SK-N-SH (cell line): Measurements from ENCODE around the gene PAX2. TPM values are rescaled to one million over a fixed set of nuclear protein-coding genes. Genes with fewer than 3 reads are reported as not detected.

Source experiments
- CTCF ChIA-PET: fragments of 300-600, 350-600 bp; formaldehyde crosslinking; extraction: SDS; loops from one replicate; lab custom pipeline; 2021; lab: Yijun Ruan, JAX
- POLR2A ChIA-PET: fragments of 350-600 bp; sonication (Branson Sonifier 250); formaldehyde crosslinking; extraction: SDS; loops from one replicate; lab custom pipeline; 2020; ENCODE audit warnings: antibody characterized with exemption, inconsistent platforms; lab: Yijun Ruan, JAX
- DNase-seq: peaks from one replicate; pipeline ENCODE4 v3.0.0; 2012
- H2AFZ ChIP-seq: fragments of 200-600 bp; sonication (generic); 2 replicates; pipeline ENCODE4 v1.8.1; 2016; ENCODE audit warnings: antibody characterized with exemption, mild to moderate bottlenecking, low read depth
- H3F3A ChIP-seq: fragments of 200-600 bp; sonication (generic); replicated peaks from 2 replicates; pipeline ENCODE3; 2016; ENCODE audit warnings: antibody characterized with exemption, mild to moderate bottlenecking; ENCODE audit not compliant: insufficient read depth
- H3K27ac ChIP-seq, 2 experiments: fragments of 200-500 bp in 1 of 2; fragments of 200-600 bp in 1 of 2; sonication (Bioruptor generic) in 1 of 2; sonication (generic), shearing (Covaris generic) in 1 of 2; 2 replicates each; pipeline versions ENCODE4 v1.5.1 to v1.6.1; 2014 to 2016; ENCODE audit warnings: low read depth in 2 of 2, inconsistent platforms in 1 of 2, low read length in 1 of 2, mild to moderate bottlenecking in 1 of 2, mixed read lengths in 1 of 2
- H3K27me3 ChIP-seq: fragments of 200-600 bp; sonication (generic), shearing (Covaris generic); 2 replicates; pipeline ENCODE4 v1.6.1; 2016; ENCODE audit warnings: mixed run types; ENCODE audit not compliant: insufficient read depth
- H3K36me3 ChIP-seq, 2 experiments: fragments of 200-500 bp in 1 of 2; fragments of 200-600 bp in 1 of 2; sonication (Bioruptor generic) in 1 of 2; sonication (generic) in 1 of 2; replicated peaks in 1 of 2; 2 replicates each; pipeline versions ENCODE3 to v1.5.1; 2014 to 2016; ENCODE audit warnings: low read length in 1 of 2, mild to moderate bottlenecking in 1 of 2; ENCODE audit not compliant: insufficient read depth in 2 of 2, control insufficient read depth in 1 of 2
- H3K4me1 ChIP-seq, 2 experiments: fragments of 200-500 bp in 1 of 2; fragments of 200-600 bp in 1 of 2; sonication (Bioruptor generic) in 1 of 2; sonication (generic), shearing (Covaris generic) in 1 of 2; 2 replicates each; pipeline versions ENCODE4 v1.5.1 to v1.6.1; 2014 to 2016; ENCODE audit warnings: low read depth in 1 of 2, low read length in 1 of 2, mixed run types in 1 of 2; ENCODE audit not compliant: insufficient read depth in 2 of 2, control insufficient read depth in 1 of 2
- H3K4me2 ChIP-seq: fragments of 200-600 bp; sonication (generic), shearing (Covaris generic); 2 replicates; pipeline ENCODE4 v1.6.1; 2017; ENCODE audit warnings: mixed run types
- H3K4me3 ChIP-seq, 2 experiments: fragments of 200-500 bp in 1 of 2; fragments of 200-600 bp in 1 of 2; sonication (Bioruptor generic) in 1 of 2; sonication (generic), shearing (Covaris generic) in 1 of 2; 2 replicates each; pipeline versions ENCODE4 v1.5.1 to v1.8.1; 2014 to 2016; ENCODE audit warnings: low read depth in 2 of 2, inconsistent platforms in 1 of 2, low read length in 1 of 2, mild to moderate bottlenecking in 1 of 2, mixed read lengths in 1 of 2, moderate library complexity in 1 of 2
- H3K79me2 ChIP-seq: fragments of 200-600 bp; sonication (generic); 2 replicates; pipeline ENCODE4 v1.8.1; 2017; ENCODE audit warnings: mild to moderate bottlenecking; ENCODE audit not compliant: insufficient read depth
- H3K9ac ChIP-seq: fragments of 200-600 bp; sonication (generic); 2 replicates; pipeline ENCODE4 v1.6.1; 2017; ENCODE audit warnings: mixed run types
- H3K9me2 ChIP-seq: fragments of 200-600 bp; sonication (generic); 2 replicates; pipeline ENCODE4 v1.6.1; 2017; ENCODE audit warnings: mixed run types
- H3K9me3 ChIP-seq: fragments of 200-600 bp; sonication (generic); 2 replicates; pipeline ENCODE4 v1.6.1; 2017; ENCODE audit warnings: mixed run types, mild to moderate bottlenecking, moderate library complexity
- H4K20me1 ChIP-seq: fragments of 200-600 bp; sonication (generic); 2 replicates; pipeline ENCODE4 v1.6.1; 2017; ENCODE audit warnings: mild to moderate bottlenecking, mixed run types; ENCODE audit not compliant: insufficient read depth
- CHD2 ChIP-seq: fragments of 150-350 bp; IDR thresholded peaks from 2 replicates; pipeline ENCODE4 v1.6.1; 2018; ENCODE audit warnings: low read length; ENCODE audit not compliant: partially characterized antibody
- EP300 ChIP-seq, 2 experiments: IDR thresholded peaks; 2 replicates each; pipeline versions ENCODE4 v1.4.0 to v1.6.1; 2012; ENCODE audit warnings: borderline replicate concordance in 1 of 2, low read depth in 1 of 2, low read length in 1 of 2
- EZH2phosphoT487 ChIP-seq: fragments of 200-600 bp; sonication (generic); IDR thresholded peaks from 2 replicates; pipeline ENCODE4 v1.6.1; 2017; ENCODE audit warnings: low read depth, mixed run types, mild to moderate bottlenecking, antibody characterized with exemption, moderate library complexity, borderline replicate concordance
- GABPA ChIP-seq: IDR thresholded peaks from 2 replicates; pipeline ENCODE4 v1.4.0; 2012; ENCODE audit warnings: low read depth, mild to moderate bottlenecking
- JUND ChIP-seq: IDR thresholded peaks from 2 replicates; pipeline ENCODE4 v1.4.0; 2012
- MEF2A ChIP-seq: IDR thresholded peaks from 2 replicates; pipeline ENCODE4 v1.4.0; 2012; ENCODE audit warnings: low read depth, borderline replicate concordance
- MXI1 ChIP-seq: IDR thresholded peaks from 2 replicates; pipeline ENCODE4 v1.6.1; 2012; ENCODE audit warnings: mild to moderate bottlenecking, low read depth, low read length, improper control_type of control experiment
- POLR2AphosphoS5 ChIP-seq: IDR thresholded peaks from 2 replicates; pipeline ENCODE4 v1.6.1; 2012; ENCODE audit warnings: low read depth, low read length
- RAD21 ChIP-seq: IDR thresholded peaks from 2 replicates; pipeline ENCODE4 v1.6.1; 2012; ENCODE audit warnings: mild to moderate bottlenecking, low read length
- RFX5 ChIP-seq: IDR thresholded peaks from 2 replicates; pipeline ENCODE4 v1.6.1; 2012; ENCODE audit warnings: mild to moderate bottlenecking, improper control_type of control experiment, low read length
- RXRA ChIP-seq: IDR thresholded peaks from 2 replicates; pipeline ENCODE4 v1.4.0; 2012; ENCODE audit warnings: low read depth, mild to moderate bottlenecking, borderline replicate concordance
- SIN3A ChIP-seq: IDR thresholded peaks from 2 replicates; pipeline ENCODE4 v1.6.1; 2012; ENCODE audit warnings: low read depth, mild to moderate bottlenecking, low read length, moderate library complexity, borderline replicate concordance
- TCF12 ChIP-seq: IDR thresholded peaks from 2 replicates; pipeline ENCODE4 v1.4.0; 2012
- TEAD4 ChIP-seq: IDR thresholded peaks from 2 replicates; pipeline ENCODE4 v1.4.0; 2012; ENCODE audit warnings: mild to moderate bottlenecking, borderline replicate concordance; ENCODE audit not compliant: insufficient read depth
- WGBS: methylation state at CpG from one replicate; pipeline ENCODE4 v1.1.6; 2017; ENCODE audit warnings: low lambda C conversion rate; 5-methylcytosine and 5-hydroxymethylcytosine counted together
- polyA plus RNA-seq, 3 experiments: library from polyadenylated mRNA; depleted of rRNA; stranded (reverse); fragments of >200 nt; gene quantifications; 2 replicates each; pipeline ENCODE4 v1.2.3, GENCODE V29; 2012
- TF ChIP-seq, protein P1 (sequence below): fragments of 150-350 bp; IDR thresholded peaks from 2 replicates; pipeline ENCODE4 v1.6.1; 2016; ENCODE audit warnings: mild to moderate bottlenecking, low read depth, low read length
- TF ChIP-seq, protein P2 (sequence below): IDR thresholded peaks from 2 replicates; pipeline ENCODE4 v1.6.1; 2012; ENCODE audit warnings: mild to moderate bottlenecking, low read depth, low read length, moderate library complexity
- TF ChIP-seq, protein P3 (sequence below): IDR thresholded peaks from 2 replicates; pipeline ENCODE4 v1.4.0; 2012; ENCODE audit warnings: low read depth, borderline replicate concordance
- TF ChIP-seq, protein P4 (sequence below): IDR thresholded peaks from 2 replicates; pipeline ENCODE4 v1.4.0; 2012; ENCODE audit warnings: low read depth
- TF ChIP-seq, protein P5 (sequence below): IDR thresholded peaks from 2 replicates; pipeline ENCODE4 v1.4.0; 2012; ENCODE audit warnings: low read depth, borderline replicate concordance
- TF ChIP-seq, protein P6 (sequence below): fragments of 200-600 bp; sonication (generic); IDR thresholded peaks from 2 replicates; pipeline ENCODE4 v1.6.1; 2017; ENCODE audit warnings: antibody characterized with exemption, mild to moderate bottlenecking, moderate library complexity

PAX2 gene
- polyA plus RNA-seq, 1 of the 3 experiments (the other 2 are of a cell fraction): not detected

- TF ChIP-seq CHD2: no peak
- no peak for TF ChIP-seq TCF12
- no peak for TF ChIP-seq SIN3A
- TF ChIP-seq, protein P1, sequence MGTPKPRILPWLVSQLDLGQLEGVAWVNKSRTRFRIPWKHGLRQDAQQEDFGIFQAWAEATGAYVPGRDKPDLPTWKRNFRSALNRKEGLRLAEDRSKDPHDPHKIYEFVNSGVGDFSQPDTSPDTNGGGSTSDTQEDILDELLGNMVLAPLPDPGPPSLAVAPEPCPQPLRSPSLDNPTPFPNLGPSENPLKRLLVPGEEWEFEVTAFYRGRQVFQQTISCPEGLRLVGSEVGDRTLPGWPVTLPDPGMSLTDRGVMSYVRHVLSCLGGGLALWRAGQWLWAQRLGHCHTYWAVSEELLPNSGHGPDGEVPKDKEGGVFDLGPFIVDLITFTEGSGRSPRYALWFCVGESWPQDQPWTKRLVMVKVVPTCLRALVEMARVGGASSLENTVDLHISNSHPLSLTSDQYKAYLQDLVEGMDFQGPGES: no peak
- TF ChIP-seq RFX5: no peak
- TF ChIP-seq, protein P2, sequence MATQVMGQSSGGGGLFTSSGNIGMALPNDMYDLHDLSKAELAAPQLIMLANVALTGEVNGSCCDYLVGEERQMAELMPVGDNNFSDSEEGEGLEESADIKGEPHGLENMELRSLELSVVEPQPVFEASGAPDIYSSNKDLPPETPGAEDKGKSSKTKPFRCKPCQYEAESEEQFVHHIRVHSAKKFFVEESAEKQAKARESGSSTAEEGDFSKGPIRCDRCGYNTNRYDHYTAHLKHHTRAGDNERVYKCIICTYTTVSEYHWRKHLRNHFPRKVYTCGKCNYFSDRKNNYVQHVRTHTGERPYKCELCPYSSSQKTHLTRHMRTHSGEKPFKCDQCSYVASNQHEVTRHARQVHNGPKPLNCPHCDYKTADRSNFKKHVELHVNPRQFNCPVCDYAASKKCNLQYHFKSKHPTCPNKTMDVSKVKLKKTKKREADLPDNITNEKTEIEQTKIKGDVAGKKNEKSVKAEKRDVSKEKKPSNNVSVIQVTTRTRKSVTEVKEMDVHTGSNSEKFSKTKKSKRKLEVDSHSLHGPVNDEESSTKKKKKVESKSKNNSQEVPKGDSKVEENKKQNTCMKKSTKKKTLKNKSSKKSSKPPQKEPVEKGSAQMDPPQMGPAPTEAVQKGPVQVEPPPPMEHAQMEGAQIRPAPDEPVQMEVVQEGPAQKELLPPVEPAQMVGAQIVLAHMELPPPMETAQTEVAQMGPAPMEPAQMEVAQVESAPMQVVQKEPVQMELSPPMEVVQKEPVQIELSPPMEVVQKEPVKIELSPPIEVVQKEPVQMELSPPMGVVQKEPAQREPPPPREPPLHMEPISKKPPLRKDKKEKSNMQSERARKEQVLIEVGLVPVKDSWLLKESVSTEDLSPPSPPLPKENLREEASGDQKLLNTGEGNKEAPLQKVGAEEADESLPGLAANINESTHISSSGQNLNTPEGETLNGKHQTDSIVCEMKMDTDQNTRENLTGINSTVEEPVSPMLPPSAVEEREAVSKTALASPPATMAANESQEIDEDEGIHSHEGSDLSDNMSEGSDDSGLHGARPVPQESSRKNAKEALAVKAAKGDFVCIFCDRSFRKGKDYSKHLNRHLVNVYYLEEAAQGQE: no peak
- no peak for TF ChIP-seq GABPA
- TF ChIP-seq, protein P3, sequence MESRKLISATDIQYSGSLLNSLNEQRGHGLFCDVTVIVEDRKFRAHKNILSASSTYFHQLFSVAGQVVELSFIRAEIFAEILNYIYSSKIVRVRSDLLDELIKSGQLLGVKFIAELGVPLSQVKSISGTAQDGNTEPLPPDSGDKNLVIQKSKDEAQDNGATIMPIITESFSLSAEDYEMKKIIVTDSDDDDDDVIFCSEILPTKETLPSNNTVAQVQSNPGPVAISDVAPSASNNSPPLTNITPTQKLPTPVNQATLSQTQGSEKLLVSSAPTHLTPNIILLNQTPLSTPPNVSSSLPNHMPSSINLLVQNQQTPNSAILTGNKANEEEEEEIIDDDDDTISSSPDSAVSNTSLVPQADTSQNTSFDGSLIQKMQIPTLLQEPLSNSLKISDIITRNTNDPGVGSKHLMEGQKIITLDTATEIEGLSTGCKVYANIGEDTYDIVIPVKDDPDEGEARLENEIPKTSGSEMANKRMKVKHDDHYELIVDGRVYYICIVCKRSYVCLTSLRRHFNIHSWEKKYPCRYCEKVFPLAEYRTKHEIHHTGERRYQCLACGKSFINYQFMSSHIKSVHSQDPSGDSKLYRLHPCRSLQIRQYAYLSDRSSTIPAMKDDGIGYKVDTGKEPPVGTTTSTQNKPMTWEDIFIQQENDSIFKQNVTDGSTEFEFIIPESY: no peak
- no peak for TF ChIP-seq EZH2phosphoT487
- TF ChIP-seq EP300 (IDR thresholded peaks at IDR 0.05; ENCODE audit: borderline replicate concordance in 1 of 2, low read depth in 1 of 2, low read length in 1 of 2): no peak
- no peak for TF ChIP-seq RAD21
- TF ChIP-seq, protein P4, sequence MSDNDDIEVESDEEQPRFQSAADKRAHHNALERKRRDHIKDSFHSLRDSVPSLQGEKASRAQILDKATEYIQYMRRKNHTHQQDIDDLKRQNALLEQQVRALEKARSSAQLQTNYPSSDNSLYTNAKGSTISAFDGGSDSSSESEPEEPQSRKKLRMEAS: no peak
- no peak for TF ChIP-seq JUND
- TF ChIP-seq, protein P5, sequence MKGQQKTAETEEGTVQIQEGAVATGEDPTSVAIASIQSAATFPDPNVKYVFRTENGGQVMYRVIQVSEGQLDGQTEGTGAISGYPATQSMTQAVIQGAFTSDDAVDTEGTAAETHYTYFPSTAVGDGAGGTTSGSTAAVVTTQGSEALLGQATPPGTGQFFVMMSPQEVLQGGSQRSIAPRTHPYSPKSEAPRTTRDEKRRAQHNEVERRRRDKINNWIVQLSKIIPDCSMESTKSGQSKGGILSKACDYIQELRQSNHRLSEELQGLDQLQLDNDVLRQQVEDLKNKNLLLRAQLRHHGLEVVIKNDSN: no peak
- no peak for TF ChIP-seq MEF2A
- no peak for TF ChIP-seq POLR2AphosphoS5
- no peak for TF ChIP-seq RXRA
- TF ChIP-seq, protein P6, sequence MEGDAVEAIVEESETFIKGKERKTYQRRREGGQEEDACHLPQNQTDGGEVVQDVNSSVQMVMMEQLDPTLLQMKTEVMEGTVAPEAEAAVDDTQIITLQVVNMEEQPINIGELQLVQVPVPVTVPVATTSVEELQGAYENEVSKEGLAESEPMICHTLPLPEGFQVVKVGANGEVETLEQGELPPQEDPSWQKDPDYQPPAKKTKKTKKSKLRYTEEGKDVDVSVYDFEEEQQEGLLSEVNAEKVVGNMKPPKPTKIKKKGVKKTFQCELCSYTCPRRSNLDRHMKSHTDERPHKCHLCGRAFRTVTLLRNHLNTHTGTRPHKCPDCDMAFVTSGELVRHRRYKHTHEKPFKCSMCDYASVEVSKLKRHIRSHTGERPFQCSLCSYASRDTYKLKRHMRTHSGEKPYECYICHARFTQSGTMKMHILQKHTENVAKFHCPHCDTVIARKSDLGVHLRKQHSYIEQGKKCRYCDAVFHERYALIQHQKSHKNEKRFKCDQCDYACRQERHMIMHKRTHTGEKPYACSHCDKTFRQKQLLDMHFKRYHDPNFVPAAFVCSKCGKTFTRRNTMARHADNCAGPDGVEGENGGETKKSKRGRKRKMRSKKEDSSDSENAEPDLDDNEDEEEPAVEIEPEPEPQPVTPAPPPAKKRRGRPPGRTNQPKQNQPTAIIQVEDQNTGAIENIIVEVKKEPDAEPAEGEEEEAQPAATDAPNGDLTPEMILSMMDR: no peak
- TF ChIP-seq TEAD4: no peak
- TF ChIP-seq MXI1: no peak
- no peak overlapping the region for H3K4me3 ChIP-seq
- WGBS: 19% methylated on average over 1 of the region's 1 CpG
- peaks cover 0 to 3% of the 10 kb centered on the region in 2 experiments; a peak in 2 of 4 replicates for H3K4me1 ChIP-seq
- H3K9me2 ChIP-seq: no peaks in the 10 kb centered on the region
- H3K9me3 ChIP-seq: no peaks in the 10 kb centered on the region
- no peaks in the 10 kb centered on the region for H4K20me1 ChIP-seq
- ChIA-PET POLR2A (no interaction called here), CTCF (interaction anchor here (1.3 to 1.5 kb wide), 3 partner anchors 10 to 157 kb away, joined by 3 to 5 read pairs (median 4); no protein-coding TSS in a partner anchor)
- H3K4me2 ChIP-seq: no peak overlapping the region
- H3K79me2 ChIP-seq: no peaks in the 10 kb centered on the region
- no peak overlapping the region for H3K9ac ChIP-seq
- H3K27me3 ChIP-seq: peaks cover 29% of the 10 kb centered on the region
- no peaks in the 10 kb centered on the region for H3F3A ChIP-seq
- no peak overlapping the region for H2AFZ ChIP-seq
- no peak for DNase-seq
- H3K27ac ChIP-seq: no peak overlapping the region
- H3K36me3 ChIP-seq: no peaks in the 10 kb centered on the region
Measured at GRCh38 chr10:100718197-100718742, 27.1 kb upstream of the PAX2 start.
